Measurements from ENCODE around the gene PPP1R14B. TPM values are rescaled to one million over a fixed set of nuclear protein-coding genes. Genes with fewer than 3 reads are reported as not detected.

Gene PPP1R14B
- total RNA-seq, 4 donors from 2014 or later, result 127 to 220 (median 158) TPM

DNA sequence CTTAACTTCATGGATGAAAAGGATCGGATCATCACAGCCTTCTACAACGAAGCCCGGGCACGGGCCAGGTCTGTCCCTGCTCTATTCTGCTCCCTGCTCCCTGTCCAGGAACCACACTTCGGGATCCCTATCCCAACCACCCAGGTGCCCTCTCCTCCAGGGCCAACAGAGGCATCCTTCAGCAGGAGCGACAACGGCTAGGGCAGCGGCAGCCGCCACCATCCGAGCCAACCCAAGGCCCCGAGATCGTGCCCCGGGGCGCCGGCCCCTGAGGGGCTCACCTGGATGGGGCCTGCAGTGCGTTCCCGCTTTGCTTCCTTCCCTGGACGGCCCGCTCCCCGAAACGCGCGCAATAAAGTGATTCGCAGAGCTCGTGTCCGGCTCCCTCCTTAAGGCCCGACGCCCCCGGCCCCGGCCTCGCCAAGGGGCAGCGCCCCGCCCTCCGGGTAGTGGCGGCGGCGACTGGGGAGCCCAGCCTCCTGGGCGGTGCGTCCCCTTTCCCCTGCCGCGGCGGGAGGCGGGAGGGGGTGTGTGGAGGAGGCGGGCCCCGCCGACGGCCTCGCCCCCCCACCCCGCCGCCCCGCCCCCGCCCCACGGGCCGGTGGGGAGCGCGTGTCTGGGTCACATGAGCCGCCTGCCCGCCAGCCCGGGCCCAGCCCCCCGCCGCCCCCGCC is 12.7 kb downstream of the PPP1R14B start, which contains the start of gene VEGFB:
VEGFB (plus strand) TSS at position 672 of the 674 bp plus-strand sequence. CDS start 250 bp downstream, outside the sequence.
- Histone ChIP-seq H3K27me3 (no peaks in the 10 kb centered on the region), H3K4me3 (peak within 1 kb of the TSS; percentile 73), H3K36me3 (peaks cover 18% of the 10 kb centered on the region), H3K27ac (peak within 1 kb of the TSS; percentile 86), H3K4me1 (peaks cover 89% of the 10 kb centered on the region), H3K9me3 (no peaks in the 10 kb centered on the region)
- TF ChIP-seq POLR2A (IDR thresholded peaks at IDR 0.05) (no peak), POLR2AphosphoS5 (IDR thresholded peaks at IDR 0.05) (no peak)
- TF ChIP-seq, protein P1, sequence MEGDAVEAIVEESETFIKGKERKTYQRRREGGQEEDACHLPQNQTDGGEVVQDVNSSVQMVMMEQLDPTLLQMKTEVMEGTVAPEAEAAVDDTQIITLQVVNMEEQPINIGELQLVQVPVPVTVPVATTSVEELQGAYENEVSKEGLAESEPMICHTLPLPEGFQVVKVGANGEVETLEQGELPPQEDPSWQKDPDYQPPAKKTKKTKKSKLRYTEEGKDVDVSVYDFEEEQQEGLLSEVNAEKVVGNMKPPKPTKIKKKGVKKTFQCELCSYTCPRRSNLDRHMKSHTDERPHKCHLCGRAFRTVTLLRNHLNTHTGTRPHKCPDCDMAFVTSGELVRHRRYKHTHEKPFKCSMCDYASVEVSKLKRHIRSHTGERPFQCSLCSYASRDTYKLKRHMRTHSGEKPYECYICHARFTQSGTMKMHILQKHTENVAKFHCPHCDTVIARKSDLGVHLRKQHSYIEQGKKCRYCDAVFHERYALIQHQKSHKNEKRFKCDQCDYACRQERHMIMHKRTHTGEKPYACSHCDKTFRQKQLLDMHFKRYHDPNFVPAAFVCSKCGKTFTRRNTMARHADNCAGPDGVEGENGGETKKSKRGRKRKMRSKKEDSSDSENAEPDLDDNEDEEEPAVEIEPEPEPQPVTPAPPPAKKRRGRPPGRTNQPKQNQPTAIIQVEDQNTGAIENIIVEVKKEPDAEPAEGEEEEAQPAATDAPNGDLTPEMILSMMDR (IDR thresholded peaks at IDR 0.05), result no peak
- DNase-seq (ENCODE audit: low spot score in 2 of 2), result peak in 1 of 2 donors; percentile 85
- WGBS, result 4% methylated on average over 13 of the region's 62 CpGs

DNA sequence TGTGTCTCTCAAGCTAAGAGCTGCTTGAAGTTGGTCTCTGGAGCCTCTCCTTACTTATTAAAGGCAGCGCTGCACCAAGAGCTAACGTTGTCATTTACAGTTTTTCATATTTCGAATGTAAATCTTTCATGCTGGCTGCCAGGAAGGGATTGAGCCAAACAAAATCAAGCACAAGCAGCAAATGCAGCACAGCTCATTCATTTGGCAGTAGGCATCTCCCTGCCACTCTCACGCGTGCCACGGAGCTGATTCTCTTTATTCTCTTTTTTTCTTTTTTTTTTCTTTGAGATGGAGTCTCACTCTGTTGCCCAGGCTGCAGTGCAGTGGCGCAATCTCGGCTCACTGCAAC is 13.8 kb downstream of the PPP1R14B start:
- H3K36me3 ChIP-seq, result peaks cover 7% of the 10 kb centered on the region
- DNase-seq (ENCODE audit: low spot score in 2 of 2), result no peak
- H3K4me3 ChIP-seq, result no peak overlapping the region
- WGBS, result 66% methylated on average over 8 of the region's 8 CpGs
- no peak overlapping the region for H3K27ac ChIP-seq
- no peaks in the 10 kb centered on the region for H3K27me3 ChIP-seq
- TF ChIP-seq EP300 (IDR thresholded peaks at IDR 0.05), result no peak
- TF ChIP-seq POLR2A (IDR thresholded peaks at IDR 0.05), result no peak
- TF ChIP-seq, protein P1 (IDR thresholded peaks at IDR 0.05), result no peak
- TF ChIP-seq POLR2AphosphoS5 (IDR thresholded peaks at IDR 0.05), result no peak
- no peaks in the 10 kb centered on the region for H3K9me3 ChIP-seq
- peaks cover 82% of the 10 kb centered on the region for H3K4me1 ChIP-seq

DNA sequence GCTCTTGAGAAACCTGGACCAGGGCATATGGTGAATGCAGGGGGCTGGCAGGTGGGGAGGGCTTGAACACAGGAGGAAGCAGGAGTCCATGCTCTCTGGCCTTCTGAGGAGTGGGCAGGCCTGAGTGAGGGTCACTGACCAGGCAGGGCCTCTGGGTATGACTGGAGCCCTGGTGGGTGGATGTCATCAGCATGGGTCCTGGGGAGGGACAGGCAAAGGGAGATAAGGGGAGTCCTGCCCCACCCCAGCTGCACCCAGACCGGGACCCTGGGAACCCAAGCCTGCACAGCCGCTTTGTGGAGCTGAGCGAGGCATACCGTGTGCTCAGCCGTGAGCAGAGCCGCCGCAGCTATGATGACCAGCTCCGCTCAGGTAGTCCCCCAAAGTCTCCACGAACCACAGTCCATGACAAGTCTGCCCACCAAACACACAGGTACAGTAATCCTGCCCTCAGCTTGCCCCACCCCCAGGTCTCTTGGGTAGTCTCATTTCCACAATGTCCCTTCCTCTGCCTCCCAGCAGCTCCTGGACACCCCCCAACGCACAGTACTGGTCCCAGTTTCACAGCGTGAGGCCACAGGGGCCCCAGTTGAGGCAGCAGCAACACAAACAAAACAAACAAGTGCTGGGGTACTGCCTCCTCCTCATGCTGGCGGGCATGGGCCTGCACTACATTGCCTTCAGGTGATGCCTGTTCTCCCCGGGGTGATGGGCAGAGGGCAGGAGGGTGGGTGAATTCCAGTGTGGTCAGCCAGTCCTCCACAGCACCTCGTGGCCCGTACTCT is 14.4 kb downstream of the PPP1R14B start:
- no peaks in the 10 kb centered on the region for H3K27me3 ChIP-seq
- H3K4me3 ChIP-seq, result no peak overlapping the region
- WGBS, result 74% methylated on average over 15 of the region's 15 CpGs
- TF ChIP-seq EP300 (IDR thresholded peaks at IDR 0.05) (no peak), POLR2A (IDR thresholded peaks at IDR 0.05) (no peak), POLR2AphosphoS5 (IDR thresholded peaks at IDR 0.05) (no peak)
- TF ChIP-seq, protein P1 (IDR thresholded peaks at IDR 0.05), result no peak
- peaks cover 82% of the 10 kb centered on the region for H3K4me1 ChIP-seq
- peak in 1 of 2 donors; percentile 68 for DNase-seq (ENCODE audit: low spot score in 2 of 2)
- no peaks in the 10 kb centered on the region for H3K9me3 ChIP-seq
- H3K36me3 ChIP-seq, result peaks cover 3% of the 10 kb centered on the region
- H3K27ac ChIP-seq, result no peak overlapping the region

DNA sequence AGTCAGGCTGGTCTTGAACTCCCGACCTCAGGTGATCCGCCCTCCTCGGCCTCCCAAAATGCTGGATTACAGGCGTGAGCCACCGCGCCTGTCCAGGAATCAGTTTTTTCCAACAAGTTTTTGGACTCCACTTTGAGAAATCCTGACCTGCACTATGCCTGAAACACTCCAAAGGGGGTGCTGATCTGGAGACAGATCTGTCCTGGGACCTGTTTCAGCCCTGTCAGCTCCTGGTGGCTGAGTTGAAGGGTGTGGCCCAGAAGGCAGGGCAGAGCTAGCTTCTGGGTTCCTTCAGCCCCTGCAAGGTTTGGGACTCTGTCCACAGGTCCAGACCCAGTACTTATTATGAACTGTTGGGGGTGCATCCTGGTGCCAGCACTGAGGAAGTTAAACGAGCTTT is 15.2 kb downstream of the PPP1R14B start:
- H3K4me3 ChIP-seq, result no peak overlapping the region
- H3K27ac ChIP-seq, result no peak overlapping the region
- no peaks in the 10 kb centered on the region for H3K27me3 ChIP-seq
- TF ChIP-seq EP300 (IDR thresholded peaks at IDR 0.05) (no peak), POLR2AphosphoS5 (IDR thresholded peaks at IDR 0.05) (no peak), POLR2A (IDR thresholded peaks at IDR 0.05) (no peak)
- TF ChIP-seq, protein P1 (IDR thresholded peaks at IDR 0.05), result no peak
- 67% methylated on average over 1 of the region's 7 CpGs for WGBS
- no peak for DNase-seq (ENCODE audit: low spot score in 2 of 2)
- no peaks in the 10 kb centered on the region for H3K36me3 ChIP-seq
- H3K4me1 ChIP-seq, result peaks cover 84% of the 10 kb centered on the region
- no peaks in the 10 kb centered on the region for H3K9me3 ChIP-seq

DNA sequence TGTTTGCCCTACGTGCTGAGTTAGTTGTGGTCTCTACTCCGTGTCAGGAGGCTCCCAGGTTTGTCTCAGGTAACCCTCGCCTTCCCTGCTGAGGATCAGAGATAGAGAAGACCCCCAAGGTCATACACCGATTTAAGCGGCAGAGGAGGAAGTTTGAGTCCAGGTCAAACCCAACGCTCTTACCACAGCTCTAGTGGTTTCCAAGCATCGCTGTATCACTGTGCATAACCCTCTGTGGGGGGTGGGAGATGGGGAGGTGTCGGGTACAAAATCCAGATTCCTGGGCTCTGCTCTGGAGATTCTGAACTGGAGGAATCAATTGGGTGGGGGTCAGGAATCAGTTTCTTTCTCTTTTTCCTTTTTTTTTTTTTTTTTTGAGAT is 15.8 kb downstream of the PPP1R14B start:
- no peaks in the 10 kb centered on the region for H3K36me3 ChIP-seq
- H3K27me3 ChIP-seq, result no peaks in the 10 kb centered on the region
- peak overlapping the region; percentile 90 for H3K27ac ChIP-seq
- H3K9me3 ChIP-seq, result no peaks in the 10 kb centered on the region
- H3K4me3 ChIP-seq, result peak overlapping the region; percentile 86
- TF ChIP-seq EP300 (IDR thresholded peaks at IDR 0.05) (no peak), POLR2AphosphoS5 (IDR thresholded peaks at IDR 0.05) (no peak), POLR2A (IDR thresholded peaks at IDR 0.05) (no peak)
- TF ChIP-seq, protein P1 (IDR thresholded peaks at IDR 0.05), result no peak
- no peak for DNase-seq (ENCODE audit: low spot score in 2 of 2)
- 13% methylated on average over 8 of the region's 8 CpGs for WGBS
- peaks cover 82% of the 10 kb centered on the region for H3K4me1 ChIP-seq
